ENCODE measurements around the gene TRAPPC12. TPM values are rescaled to one million over a fixed set of nuclear protein-coding genes. Genes with fewer than 3 reads are reported as not detected.
"Not testable (repeated sequence)": the region's sequence is repeated elsewhere in the genome, so short reads cannot be mapped to it uniquely, and the experiment has no call there.

TRAPPC12 gene
- total RNA-seq, 4 donors from 2014 or later, result 28.4 to 64.7 (median 55.9) TPM

- no peak for DNase-seq
- no peak overlapping the region for H3K27ac ChIP-seq
These were observed 111.0 kb downstream of the TRAPPC12 start for GRCh38 chr2:3490191-3491170.

GRCh38 chr2:3491306-3491705 is 111.8 kb downstream of the TRAPPC12 start:
- TF ChIP-seq POLR2A (IDR thresholded peaks at IDR 0.05), result no peak
- TF ChIP-seq CTCF (IDR thresholded peaks at IDR 0.05), result no peak
- WGBS, 2 donors, result 38 to 42% methylated on average over 3 to 5 of the region's 6 CpGs
- no peak overlapping the region for H3K4me3 ChIP-seq
- H3K9me3 ChIP-seq, result no peaks in the 10 kb centered on the region
- intact Hi-C loops (cut with DNase I), result no loop called here
- no peaks in the 10 kb centered on the region for H3K27me3 ChIP-seq
- H3K4me1 ChIP-seq, result peaks cover 0 to 15% (median 0%) of the 10 kb centered on the region in 3 donors
- no peak for DNase-seq
- peaks cover under 1 to 18% (median 1%) of the 10 kb centered on the region in 3 donors for H3K36me3 ChIP-seq
- H3K27ac ChIP-seq, result no peak overlapping the region

More at GRCh38 chr2:3490191-3491170, 111.0 kb downstream of the TRAPPC12 start:
- TF ChIP-seq POLR2A (IDR thresholded peaks at IDR 0.05) (no peak), CTCF (IDR thresholded peaks at IDR 0.05) (no peak)
- Histone ChIP-seq H3K4me3 (no peak overlapping the region), H3K4me1 (peaks cover 0 to 15% (median 0%) of the 10 kb centered on the region in 3 donors), H3K36me3 (peaks cover 0 to 18% (median 0%) of the 10 kb centered on the region in 3 donors), H3K27me3 (no peaks in the 10 kb centered on the region), H3K9me3 (no peaks in the 10 kb centered on the region)
- WGBS, 2 donors, result 74 to 79% methylated on average over 13 to 22 of the region's 27 CpGs
- intact Hi-C loops (cut with DNase I), result no loop called here

- 93 to 97% methylated on average over 10 to 12 of the region's 17 CpGs for WGBS, 2 donors
- Histone ChIP-seq H3K36me3 (peaks cover 7 to 22% (median 7%) of the 10 kb centered on the region in 3 donors), H3K9me3 (no peaks in the 10 kb centered on the region), H3K4me3 (no peak overlapping the region), H3K27me3 (no peaks in the 10 kb centered on the region), H3K27ac (no peak overlapping the region), H3K4me1 (peaks cover 0 to 15% (median 0%) of the 10 kb centered on the region in 3 donors)
- no peak for DNase-seq
- TF ChIP-seq CTCF (IDR thresholded peaks at IDR 0.05) (no peak), POLR2A (IDR thresholded peaks at IDR 0.05) (no peak)
- intact Hi-C loops (cut with DNase I), result no loop called here
These were observed 112.4 kb downstream of the TRAPPC12 start for GRCh38 chr2:3491716-3492474.

- H3K27ac ChIP-seq; H3K4me3 ChIP-seq; H3K9me3 ChIP-seq; DNase-seq; intact Hi-C loops (cut with DNase I); H3K27me3 ChIP-seq: not testable (repeated sequence)
- WGBS, 2 donors, result 78 to 82% methylated on average over 12 of the region's 12 CpGs
- Histone ChIP-seq H3K36me3 (peaks cover 10 to 28% (median 11%) of the 10 kb centered on the region in 3 donors), H3K4me1 (peaks cover 0 to 15% (median 0%) of the 10 kb centered on the region in 3 donors)
These were observed 112.9 kb downstream of the TRAPPC12 start for GRCh38 chr2:3492475-3492787.

GRCh38 chr2:3492951-3493614 is 113.6 kb downstream of the TRAPPC12 start:
- intact Hi-C loops (cut with DNase I), result no loop called here
- Histone ChIP-seq H3K36me3 (peaks cover 10 to 34% (median 11%) of the 10 kb centered on the region in 3 donors), H3K27me3 (no peaks in the 10 kb centered on the region), H3K4me1 (peaks cover 0 to 12% (median 0%) of the 10 kb centered on the region in 3 donors), H3K9me3 (no peaks in the 10 kb centered on the region), H3K27ac (no peak overlapping the region), H3K4me3 (no peak overlapping the region)
- DNase-seq, result no peak
- WGBS, 2 donors, result 71 to 84% methylated on average over 13 to 18 of the region's 29 CpGs
- TF ChIP-seq POLR2A (IDR thresholded peaks at IDR 0.05) (no peak), CTCF (IDR thresholded peaks at IDR 0.05) (no peak)

All from esophagus squamous epithelium (tissue), 5 donors.